Astrocyte of the hippocampus (primary cell): ENCODE results near the gene BACH2.
"Not testable (repeated sequence)": the region's sequence is repeated elsewhere in the genome, so short reads cannot be mapped to it uniquely, and the experiment has no call there.

ENCODE experiments used
- DNase-seq: peaks from one replicate; pipeline ENCODE4 v3.0.0; 2011; ENCODE audit warnings: low read depth, low spot score

Gene BACH2

GRCh38 chr6:89910902-89911240 lies 385.8 kb downstream of the BACH2 start:
- DNase-seq = no peak

GRCh38 chr6:89910001-89910901 lies 386.4 kb downstream of the BACH2 start:
- DNase-seq = not testable (repeated sequence)

DNA sequence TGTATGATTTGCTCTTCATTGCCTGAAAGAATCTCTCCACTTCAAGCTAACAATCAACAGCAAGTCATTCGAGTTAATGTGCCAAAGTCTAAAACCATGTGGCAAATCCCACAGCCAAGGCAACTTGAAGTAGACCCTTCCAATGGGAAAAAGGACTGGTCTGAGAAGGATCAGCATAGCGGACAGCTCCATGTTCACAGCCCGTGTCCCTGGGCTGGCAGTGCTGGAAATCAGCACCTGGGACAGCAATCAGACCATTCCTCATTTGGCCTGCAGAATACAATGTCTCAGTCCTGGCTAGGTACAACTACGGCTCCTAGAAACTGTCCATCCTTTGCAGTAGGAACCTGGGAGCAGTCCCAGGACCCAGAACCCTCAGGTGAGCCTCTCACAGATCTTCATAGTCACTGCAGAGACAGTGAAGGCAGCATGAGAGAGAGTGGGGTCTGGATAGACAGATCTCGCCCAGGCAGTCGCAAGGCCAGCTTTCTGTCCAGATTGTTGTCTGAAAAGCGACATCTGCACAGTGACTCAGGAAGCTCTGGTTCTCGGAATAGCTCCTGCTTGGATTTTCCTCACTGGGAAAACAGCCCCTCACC lies 401.3 kb downstream of the BACH2 start:
- DNase-seq = peak; percentile 90

GRCh38 chr6:89894169-89894568 lies 402.5 kb downstream of the BACH2 start, which contains the start of gene GJA10:
TSS of gene GJA10 (plus strand) at chr6:89894469. CDS start at chr6:89894469, 0 bp downstream.
- no peak for DNase-seq

DNA sequence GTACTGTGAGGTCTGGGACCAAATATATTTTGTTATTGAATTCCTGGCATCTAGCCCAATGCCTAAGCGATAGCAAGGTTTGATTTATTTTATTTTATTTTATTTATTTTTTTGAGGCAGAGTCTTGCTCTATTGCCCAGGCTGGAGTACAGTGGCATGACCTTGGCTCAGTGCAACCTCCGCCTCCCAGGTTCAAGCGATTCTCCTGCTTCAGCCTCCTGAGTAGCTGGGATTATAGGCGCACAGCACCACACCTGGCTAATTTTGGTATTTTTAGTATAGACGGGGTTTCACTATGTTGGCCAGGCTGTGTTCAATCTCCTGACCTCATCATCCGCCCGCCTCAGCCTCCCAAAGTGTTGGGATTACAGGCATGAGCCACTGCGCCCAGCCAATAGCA lies 404.1 kb downstream of the BACH2 start:
- DNase-seq = not testable (repeated sequence)

- DNase-seq = not testable (repeated sequence)
Measured at GRCh38 chr6:89890845-89891528, 405.7 kb downstream of the BACH2 start.

GRCh38 chr6:89888871-89889270 lies 407.8 kb downstream of the BACH2 start:
- DNase-seq = no peak

DNA sequence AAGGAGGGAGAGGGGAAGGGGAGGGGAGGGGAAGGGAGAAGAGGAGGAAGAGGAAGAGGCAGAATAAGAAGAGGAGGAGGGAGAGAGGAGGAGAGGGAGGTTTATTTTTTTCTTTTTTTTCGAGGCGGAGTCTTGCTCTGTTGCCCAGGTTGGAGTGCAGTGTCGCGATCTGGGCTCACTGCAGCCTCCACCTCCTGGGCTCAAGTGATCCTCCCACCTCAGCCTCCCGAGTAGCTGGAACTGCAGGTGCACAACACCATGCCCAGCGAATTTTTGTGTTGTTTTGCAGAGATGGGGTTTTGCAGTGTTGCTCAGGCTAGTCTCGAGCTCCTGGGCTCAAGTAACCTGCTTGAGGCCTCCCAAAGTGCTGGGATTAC lies 408.5 kb downstream of the BACH2 start:
- DNase-seq = no peak

DNA sequence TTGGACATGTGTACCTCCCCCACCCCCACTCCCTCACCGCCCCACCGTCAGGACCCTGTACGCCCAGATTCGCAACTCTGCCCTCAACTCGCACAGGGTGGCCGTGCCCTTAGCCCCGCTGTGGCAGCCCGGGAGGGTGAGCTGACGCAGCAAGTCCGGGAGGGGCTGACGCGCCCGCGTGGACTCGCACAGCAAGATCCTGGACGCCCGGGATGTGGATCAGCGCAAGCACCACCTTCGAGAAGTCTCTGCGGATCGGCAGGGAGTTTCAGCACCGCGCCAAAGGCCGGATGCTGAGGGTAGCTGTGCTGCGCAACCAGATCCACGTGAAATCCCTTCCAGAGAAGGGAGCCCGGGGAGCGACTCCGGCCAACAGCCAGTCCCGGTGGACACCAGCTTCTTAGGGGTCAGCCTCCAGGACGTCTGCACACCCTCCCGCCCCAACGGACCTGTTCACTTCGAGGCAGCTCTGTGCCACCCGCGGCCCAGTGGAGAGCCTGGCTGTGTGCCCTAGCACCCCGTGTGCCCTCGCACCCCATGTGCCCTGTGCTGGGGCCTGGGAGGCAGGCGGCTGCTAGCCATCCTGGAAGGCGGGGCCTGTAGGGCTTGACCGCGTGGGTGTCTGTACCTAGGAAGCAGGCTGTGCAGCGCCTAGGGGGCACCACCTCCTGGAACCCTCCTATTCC lies 409.0 kb downstream of the BACH2 start:
- no peak for DNase-seq

DNA sequence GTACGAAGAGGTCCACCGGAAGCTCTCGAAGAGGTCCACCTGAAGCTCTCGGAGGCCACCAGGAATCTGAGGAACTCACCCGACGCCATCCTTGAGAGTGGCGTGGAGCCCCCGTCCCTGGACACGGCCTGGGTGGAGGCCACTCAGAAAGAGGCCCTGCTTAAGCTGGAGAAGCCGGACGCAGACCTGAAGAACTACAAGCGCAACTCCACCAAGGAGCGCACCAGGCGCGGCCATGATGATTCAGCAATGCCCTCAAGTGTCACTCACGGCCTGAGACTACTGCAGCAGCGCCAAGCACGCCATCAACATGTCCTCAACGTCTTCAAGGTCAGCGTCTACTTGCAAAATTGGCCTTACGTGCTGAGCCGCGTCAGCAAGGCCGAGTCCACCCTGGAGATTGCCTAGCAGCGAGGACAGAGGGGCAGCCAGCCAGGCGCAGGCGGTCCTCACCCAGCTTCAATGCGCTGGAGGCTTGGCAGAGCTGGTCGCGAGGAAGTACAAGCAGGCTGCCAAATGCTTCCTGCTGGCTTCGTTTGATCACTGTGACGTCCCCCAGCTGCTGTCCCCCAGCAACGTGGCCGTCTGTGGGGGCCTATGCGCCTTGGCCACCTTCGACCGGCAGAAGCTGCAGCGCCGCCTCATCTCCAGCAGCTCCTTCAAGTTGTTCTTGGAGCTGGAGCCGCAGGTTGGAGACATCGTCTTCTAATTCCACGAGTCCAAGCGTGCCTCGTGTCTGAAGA lies 410.1 kb downstream of the BACH2 start:
- DNase-seq = no peak
